Sigmoid colon (tissue), 7 donors: ENCODE data around the gene HEMGN. TPM values are rescaled to one million over a fixed set of nuclear protein-coding genes. Genes with fewer than 3 reads are reported as not detected.

Source experiments
- DNase-seq: peaks from one replicate; pipeline ENCODE4 v3.0.0-alpha.2; 2019
- H3K27ac ChIP-seq, 4 donors: fragments of 200-600 bp; sonication (generic); one replicate each; pipeline ENCODE4 v1.5.1; 2016 to 2019; ENCODE audit warnings: mild to moderate bottlenecking in 1 of 4
- H3K27me3 ChIP-seq, 3 donors: fragments of 200-600 bp; sonication (generic); one replicate each; pipeline ENCODE4 v1.5.1; 2019; ENCODE audit warnings: mild to moderate bottlenecking in 1 of 3
- H3K36me3 ChIP-seq, 4 donors: fragments of 200-600 bp; sonication (generic); one replicate each; pipeline ENCODE4 v1.5.1; 2016 to 2019
- H3K4me1 ChIP-seq, 4 donors: fragments of 200-600 bp; sonication (generic); one replicate each; pipeline ENCODE4 v1.5.1; 2017 to 2019
- H3K4me3 ChIP-seq, 4 donors: fragments of 200-600 bp; sonication (generic); one replicate each; pipeline ENCODE4 v1.5.1; 2017 to 2019; ENCODE audit warnings: mild to moderate bottlenecking in 2 of 4, moderate library complexity in 1 of 4
- H3K9me3 ChIP-seq, 4 donors: fragments of 200-600 bp in 3 of 4; sonication (generic) in 3 of 4; one replicate each; pipeline versions ENCODE4 v1.5.1 to v1.6.1; 2013 to 2019
- EP300 ChIP-seq, 4 donors: sonication (generic); formaldehyde crosslinking; IDR thresholded peaks; one replicate each; pipeline ENCODE4 v1.6.1; 2017; ENCODE audit warnings: antibody characterized with exemption in 4 of 4
- POLR2A ChIP-seq, 2 donors: fragments of 450-650 bp; IDR thresholded peaks; one replicate each; pipeline ENCODE4 v1.6.1; 2016; ENCODE audit warnings: antibody characterized with exemption in 2 of 2, mild to moderate bottlenecking in 2 of 2, moderate library complexity in 2 of 2
- POLR2AphosphoS5 ChIP-seq, 4 donors: sonication (generic); formaldehyde crosslinking; IDR thresholded peaks; one replicate each; pipeline ENCODE4 v1.6.1; 2017; ENCODE audit warnings: antibody characterized with exemption in 4 of 4
- WGBS, 2 donors: extraction: QIAGEN DNeasy Blood & Tissue Kit; methylation state at CpG; one replicate each; pipeline ENCODE4 v1.1.7; 2013; 5-methylcytosine and 5-hydroxymethylcytosine counted together
- intact Hi-C: fragments of 100-400 bp; cut with DNase I; formaldehyde crosslinking; loops from one replicate; pipeline ENCODE4 v1.15.1; 2023
- polyA plus RNA-seq, 3 donors: library from polyadenylated mRNA; stranded (reverse); fragments of 200-250 nt; gene quantifications; one replicate each; pipeline ENCODE4 v1.2.3, GENCODE V29; 2013
- total RNA-seq, 4 donors: library from RNA; depleted of rRNA; stranded (reverse); fragments of >200 nt; gene quantifications; one replicate each; pipeline ENCODE4 v1.1.0, GENCODE V29; 2016
- TF ChIP-seq, protein P1 (sequence below), 4 experiments: fragments of 450-650 bp in 3 of 4; fragments of 200-600 bp in 1 of 4; IDR thresholded peaks; one replicate each; pipeline ENCODE4 v1.5.1; 2016 to 2019; ENCODE audit warnings: antibody characterized with exemption in 4 of 4, mild to moderate bottlenecking in 3 of 4, moderate library complexity in 2 of 4
- donor health status: healthy with polysubstance abuse.
- donor health status: Bipolar disorder and iron deficiency.
- donor health status: healthy.

HEMGN gene
- total and polyA plus RNA-seq, 7 donors, result 0.25 TPM; not detected in 6

DNA sequence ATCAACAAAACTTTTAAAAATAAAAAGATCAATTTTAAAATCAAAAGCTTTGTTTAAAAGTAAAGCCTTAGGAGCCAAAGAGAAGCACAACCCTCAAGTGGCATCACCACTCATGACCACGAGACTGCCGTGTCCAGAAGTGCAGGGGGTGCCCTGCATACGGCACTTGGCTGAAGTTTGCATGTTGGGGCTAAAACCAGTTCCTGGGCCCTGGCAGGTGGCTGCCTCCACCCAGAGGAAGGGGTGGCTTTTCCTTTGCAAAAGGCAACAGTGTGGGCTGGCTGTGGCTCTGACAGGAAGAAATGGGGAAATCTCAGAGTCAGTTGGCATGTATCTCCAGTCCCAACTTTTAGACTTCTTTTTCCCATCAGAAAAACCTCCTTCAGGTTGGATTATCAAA, 30.9 kb downstream of the HEMGN start:
- intact Hi-C loops, result no loop called here
- no peaks in the 10 kb centered on the region for H3K27me3 ChIP-seq
- H3K4me3 ChIP-seq, result no peak overlapping the region
- peaks cover under 1 to 59% (median 22%) of the 10 kb centered on the region in 4 donors for H3K36me3 ChIP-seq
- WGBS, 2 donors, result 37 to 58% methylated on average over 3 of the region's 3 CpGs
- H3K4me1 ChIP-seq, result peaks cover 0 to 14% (median 6%) of the 10 kb centered on the region in 4 donors
- H3K27ac ChIP-seq, result peak overlapping the region in 2 of 4 donors; percentile 11 to 14
- no peak for TF ChIP-seq POLR2A (IDR thresholded peaks at IDR 0.05)
- TF ChIP-seq, protein P1, sequence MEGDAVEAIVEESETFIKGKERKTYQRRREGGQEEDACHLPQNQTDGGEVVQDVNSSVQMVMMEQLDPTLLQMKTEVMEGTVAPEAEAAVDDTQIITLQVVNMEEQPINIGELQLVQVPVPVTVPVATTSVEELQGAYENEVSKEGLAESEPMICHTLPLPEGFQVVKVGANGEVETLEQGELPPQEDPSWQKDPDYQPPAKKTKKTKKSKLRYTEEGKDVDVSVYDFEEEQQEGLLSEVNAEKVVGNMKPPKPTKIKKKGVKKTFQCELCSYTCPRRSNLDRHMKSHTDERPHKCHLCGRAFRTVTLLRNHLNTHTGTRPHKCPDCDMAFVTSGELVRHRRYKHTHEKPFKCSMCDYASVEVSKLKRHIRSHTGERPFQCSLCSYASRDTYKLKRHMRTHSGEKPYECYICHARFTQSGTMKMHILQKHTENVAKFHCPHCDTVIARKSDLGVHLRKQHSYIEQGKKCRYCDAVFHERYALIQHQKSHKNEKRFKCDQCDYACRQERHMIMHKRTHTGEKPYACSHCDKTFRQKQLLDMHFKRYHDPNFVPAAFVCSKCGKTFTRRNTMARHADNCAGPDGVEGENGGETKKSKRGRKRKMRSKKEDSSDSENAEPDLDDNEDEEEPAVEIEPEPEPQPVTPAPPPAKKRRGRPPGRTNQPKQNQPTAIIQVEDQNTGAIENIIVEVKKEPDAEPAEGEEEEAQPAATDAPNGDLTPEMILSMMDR (IDR thresholded peaks at IDR 0.05), result no peak
- H3K9me3 ChIP-seq, result no peaks in the 10 kb centered on the region
- DNase-seq, result no peak

DNA sequence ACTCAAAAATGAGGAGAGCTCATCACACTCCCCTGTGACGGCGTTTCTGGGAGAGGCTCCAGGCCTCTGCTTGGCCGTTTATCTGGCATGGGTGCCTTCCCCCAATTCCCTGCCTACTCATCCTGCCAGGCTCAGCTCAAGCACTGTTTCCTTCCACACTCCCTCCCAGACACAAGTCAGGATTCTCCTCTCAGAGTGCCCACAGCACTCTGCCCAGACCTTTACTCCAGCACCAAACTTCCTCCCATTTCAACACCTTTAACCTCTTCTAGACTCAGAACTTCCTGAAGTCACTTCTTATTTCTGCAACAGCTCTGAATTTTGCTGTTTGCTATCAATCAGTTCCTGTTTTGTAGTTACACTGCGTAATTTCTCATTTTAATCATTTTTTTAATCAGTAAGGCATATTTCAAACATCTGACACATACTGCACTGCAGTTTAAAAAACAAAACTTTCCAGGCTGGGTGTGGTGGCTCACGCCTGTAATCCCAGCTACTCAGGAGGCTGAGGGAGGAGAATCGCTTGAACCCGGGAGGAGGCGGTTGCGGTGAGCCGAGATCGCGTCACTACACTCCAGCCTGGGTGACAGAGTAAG, 31.6 kb downstream of the HEMGN start:
- Histone ChIP-seq H3K9me3 (no peaks in the 10 kb centered on the region), H3K4me1 (peaks cover 0 to 14% (median 6%) of the 10 kb centered on the region in 4 donors), H3K4me3 (no peak overlapping the region), H3K36me3 (peaks cover 0 to 52% (median 18%) of the 10 kb centered on the region in 4 donors), H3K27ac (peak overlapping the region in 1 of 4 donors; percentile 11), H3K27me3 (no peaks in the 10 kb centered on the region)
- peak; percentile 68 for DNase-seq
- TF ChIP-seq EP300 (IDR thresholded peaks at IDR 0.05) (no peak), POLR2AphosphoS5 (IDR thresholded peaks at IDR 0.05) (no peak), POLR2A (IDR thresholded peaks at IDR 0.05) (no peak)
- TF ChIP-seq, protein P1 (IDR thresholded peaks at IDR 0.05), result no peak
- WGBS, 2 donors, result 74 to 82% methylated on average over 12 of the region's 12 CpGs
- intact Hi-C loops, result no loop called here

- H3K36me3 ChIP-seq, result peaks cover 0 to 45% (median 9%) of the 10 kb centered on the region in 4 donors
- H3K27me3 ChIP-seq, result no peaks in the 10 kb centered on the region
- WGBS, 2 donors, result 53 to 87% methylated on average over 2 of the region's 2 CpGs
- H3K4me3 ChIP-seq, result no peak overlapping the region
- H3K9me3 ChIP-seq, result no peaks in the 10 kb centered on the region
- TF ChIP-seq EP300 (IDR thresholded peaks at IDR 0.05), result no peak
- DNase-seq, result no peak
- no peak overlapping the region for H3K27ac ChIP-seq
- intact Hi-C loops, result no loop called here
- H3K4me1 ChIP-seq, result peaks cover 0 to 21% (median 8%) of the 10 kb centered on the region in 4 donors
Observed at GRCh38 chr9:97905228-97905627, 32.7 kb downstream of the HEMGN start.

DNA sequence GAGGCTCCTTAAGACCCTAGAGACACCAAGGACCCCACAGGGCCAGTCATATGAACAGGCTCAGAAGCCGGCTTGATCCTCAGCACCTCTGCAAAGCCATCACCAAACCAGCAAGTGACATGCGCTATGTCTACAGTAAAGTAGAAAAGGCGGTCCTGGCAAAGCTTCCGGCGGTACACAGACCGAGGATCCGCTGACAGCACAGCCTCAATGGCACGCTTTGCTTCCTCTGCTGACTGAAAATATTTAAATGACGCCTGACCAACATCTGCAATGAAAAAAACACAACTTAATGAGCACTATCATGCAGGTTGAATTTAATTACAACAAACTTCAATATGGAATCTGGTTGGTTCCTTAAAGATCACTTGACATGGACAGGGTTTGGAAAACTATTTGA, 33.2 kb downstream of the HEMGN start:
- 87 to 92% methylated on average over 9 of the region's 9 CpGs for WGBS, 2 donors
- TF ChIP-seq, protein P1 (IDR thresholded peaks at IDR 0.05), result no peak
- TF ChIP-seq POLR2A (IDR thresholded peaks at IDR 0.05) (no peak), EP300 (IDR thresholded peaks at IDR 0.05) (no peak), POLR2AphosphoS5 (IDR thresholded peaks at IDR 0.05) (no peak)
- Histone ChIP-seq H3K27me3 (no peaks in the 10 kb centered on the region), H3K27ac (no peak overlapping the region), H3K4me3 (no peak overlapping the region), H3K4me1 (peaks cover 0 to 21% (median 8%) of the 10 kb centered on the region in 4 donors), H3K9me3 (no peaks in the 10 kb centered on the region), H3K36me3 (peaks cover 0 to 45% (median 5%) of the 10 kb centered on the region in 4 donors)
- DNase-seq, result no peak
- intact Hi-C loops, result no loop called here

DNA sequence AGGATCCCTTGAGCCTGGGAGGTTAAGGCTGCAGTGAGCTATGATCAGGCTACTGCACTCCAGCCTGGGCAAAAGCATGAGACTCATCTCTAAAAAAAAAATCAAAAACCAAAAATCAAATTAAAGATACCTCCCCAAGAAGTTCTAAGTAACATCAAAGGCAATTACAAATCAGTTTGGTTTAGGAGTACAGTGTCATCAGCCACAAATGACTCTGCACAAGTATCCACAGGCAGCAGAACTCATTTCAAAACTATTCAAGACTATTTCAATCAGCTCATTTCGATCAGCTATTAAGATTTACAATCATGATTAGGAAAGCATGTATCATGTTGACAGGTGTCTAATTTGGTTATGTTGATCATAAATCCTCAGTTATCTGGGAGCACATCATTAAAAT, 34.8 kb downstream of the HEMGN start:
- Histone ChIP-seq H3K4me3 (no peak overlapping the region), H3K36me3 (peaks cover 0 to 34% (median 3%) of the 10 kb centered on the region in 4 donors), H3K9me3 (no peaks in the 10 kb centered on the region), H3K27ac (no peak overlapping the region), H3K4me1 (peaks cover 0 to 21% (median 8%) of the 10 kb centered on the region in 4 donors), H3K27me3 (no peaks in the 10 kb centered on the region)
- intact Hi-C loops, result no loop called here
- TF ChIP-seq POLR2AphosphoS5 (IDR thresholded peaks at IDR 0.05) (no peak), EP300 (IDR thresholded peaks at IDR 0.05) (no peak), POLR2A (IDR thresholded peaks at IDR 0.05) (no peak)
- TF ChIP-seq, protein P1 (IDR thresholded peaks at IDR 0.05), result no peak
- WGBS, 2 donors, result 54 to 80% methylated on average over 1 of the region's 1 CpG
- no peak for DNase-seq
